B cell (primary cell): ENCODE measurements around the gene TMEM41B. TPM values are rescaled to one million over a fixed set of nuclear protein-coding genes. Genes with fewer than 3 reads are reported as not detected.
"Not testable (repeated sequence)": the region's sequence is repeated elsewhere in the genome, so short reads cannot be mapped to it uniquely, and the experiment has no call there.

Experiments used
- ATAC-seq: fragments of 200-7000 bp; cut with Tn5 transposase; one replicate; pipeline ENCODE4 v1.10.0; 2021; ENCODE audit warnings: low read depth, mild to moderate bottlenecking, moderate number of reproducible peaks, moderate library complexity
- CTCF ChIA-PET: fragments of 350-600 bp; sonication (Branson Sonifier 250); formaldehyde crosslinking; loops from one replicate; lab custom pipeline; 2021; ENCODE audit warnings: antibody characterized with exemption, inconsistent platforms; lab: Charles Lee
- POLR2A ChIA-PET: fragments of 350-600 bp; sonication (Branson Sonifier 250); formaldehyde crosslinking; loops from one replicate; lab custom pipeline; 2021; ENCODE audit warnings: antibody characterized with exemption; lab: Charles Lee
- DNase-seq: peaks from one replicate; pipeline ENCODE4 v3.0.0; 2013
- H2AFZ ChIP-seq: 2 replicates; pipeline ENCODE4 v1.6.1; 2012; ENCODE audit warnings: mild to moderate bottlenecking, low read depth, low read length; ENCODE audit not compliant: insufficient read depth, poor library complexity, severe bottlenecking
- H3K27ac ChIP-seq, 2 donors: 1 replicate in 1 of 2; 2 replicates in 1 of 2; pipeline ENCODE4 v1.5.1; 2012 to 2013; ENCODE audit warnings: low read length in 2 of 2, mild to moderate bottlenecking in 2 of 2, moderate library complexity in 1 of 2
- H3K27me3 ChIP-seq, 4 experiments: fragments of 200-600 bp in 1 of 4; sonication (generic) in 1 of 4; replicated peaks in 1 of 4; 1 replicate in 2 of 4; 2 replicates in 2 of 4; pipeline versions ENCODE4 v1.6.1 to v1.7.0; 2013 to 2016; ENCODE audit warnings: low read length in 3 of 4, mild to moderate bottlenecking in 2 of 4, mixed read lengths in 1 of 4, moderate library complexity in 1 of 4; ENCODE audit not compliant: insufficient read depth in 4 of 4, control insufficient read depth in 3 of 4; ENCODE audit errors: control extremely low read depth in 1 of 4
- H3K36me3 ChIP-seq, 2 experiments: replicated peaks in 1 of 2; 1 replicate in 1 of 2; 2 replicates in 1 of 2; pipeline versions ENCODE4 v1.6.1 to v1.7.1; 2013; ENCODE audit warnings: low read length in 1 of 2; ENCODE audit not compliant: insufficient read depth in 2 of 2, control insufficient read depth in 1 of 2; ENCODE audit errors: control extremely low read depth in 1 of 2, extremely low read depth in 1 of 2
- H3K4me1 ChIP-seq, 2 donors: fragments of 200-600 bp in 1 of 2; sonication (generic) in 1 of 2; 1 replicate in 1 of 2; 2 replicates in 1 of 2; pipeline versions ENCODE4 v1.5.1 to v1.6.1; 2013 to 2017; ENCODE audit warnings: low read length in 2 of 2; ENCODE audit not compliant: control insufficient read depth in 2 of 2, insufficient read depth in 2 of 2
- H3K4me2 ChIP-seq: replicated peaks from 2 replicates; pipeline ENCODE3; 2012; ENCODE audit warnings: mild to moderate bottlenecking, low read depth, low read length; ENCODE audit not compliant: poor library complexity, severe bottlenecking
- H3K4me3 ChIP-seq, 5 experiments: fragments of 200-600 bp in 1 of 5; sonication (generic) in 1 of 5; 1 replicate in 3 of 5; 2 replicates in 2 of 5; pipeline versions ENCODE4 v1.5.1 to v1.7.0; 2011 to 2016; ENCODE audit warnings: low read length in 4 of 5, mild to moderate bottlenecking in 4 of 5, low read depth in 2 of 5, control low read depth in 1 of 5, moderate library complexity in 1 of 5; ENCODE audit not compliant: insufficient read depth in 1 of 5; ENCODE audit errors: control extremely low read depth in 1 of 5, extremely low read depth in 1 of 5
- H3K79me2 ChIP-seq: fragments of 200-600 bp; sonication (generic); one replicate; pipeline ENCODE4 v1.6.0; 2016; ENCODE audit warnings: low read length; ENCODE audit not compliant: control insufficient read depth, insufficient read depth
- H3K9ac ChIP-seq: fragments of 200-600 bp; sonication (generic); 2 replicates; pipeline ENCODE4 v1.6.1; 2017; ENCODE audit warnings: mild to moderate bottlenecking, low read length, moderate library complexity
- H3K9me3 ChIP-seq, 3 donors: one replicate each; pipeline versions ENCODE4 v1.6.1 to v1.7.1; 2013; ENCODE audit warnings: low read length in 2 of 3; ENCODE audit not compliant: control insufficient read depth in 2 of 3, insufficient read depth in 1 of 3; ENCODE audit errors: control extremely low read depth in 1 of 3
- H4K20me1 ChIP-seq: 2 replicates; pipeline ENCODE4 v1.6.0; 2012; ENCODE audit warnings: mild to moderate bottlenecking, low read length; ENCODE audit not compliant: insufficient read depth, control insufficient read depth, poor library complexity, severe bottlenecking
- H3K27ac Mint-ChIP-seq: one replicate; pipeline ENCODE4 v1.8.0; 2021; ENCODE audit warnings: mixed read lengths
- H3K27me3 Mint-ChIP-seq: one replicate; pipeline ENCODE4 v1.8.0; 2021; ENCODE audit warnings: mixed read lengths
- H3K4me1 Mint-ChIP-seq: one replicate; pipeline ENCODE4 v1.8.0; 2021; ENCODE audit warnings: mixed read lengths
- H3K4me3 Mint-ChIP-seq: one replicate; pipeline ENCODE4 v1.8.0; 2021; ENCODE audit warnings: mixed read lengths
- H3K9me3 Mint-ChIP-seq: one replicate; pipeline ENCODE4 v1.8.0; 2022; ENCODE audit warnings: mixed read lengths; ENCODE audit not compliant: insufficient read depth
- CTCF ChIP-seq: fragments of 200-600 bp; IDR thresholded peaks from one replicate; pipeline ENCODE4 v1.8.0; 2022; ENCODE audit warnings: antibody characterized with exemption, mild to moderate bottlenecking
- EZH2 ChIP-seq: IDR thresholded peaks from 2 replicates; pipeline ENCODE4 v1.6.1; 2012; ENCODE audit warnings: borderline replicate concordance, low read depth, mild to moderate bottlenecking, moderate library complexity, low read length; ENCODE audit not compliant: insufficient read depth, poor library complexity, severe bottlenecking
- WGBS: methylation state at CpG from one replicate; pipeline ENCODE4 v1.1.5; 2013; ENCODE audit warnings: missing lambda C conversion rate; ENCODE audit not compliant: insufficient coverage; 5-methylcytosine and 5-hydroxymethylcytosine counted together
- intact Hi-C: fragments of 100-400 bp; cut with micrococcal nuclease; formaldehyde crosslinking; loops from one replicate; pipeline ENCODE4 v1.10.0; 2022
- polyA plus RNA-seq: library from polyadenylated mRNA; depleted of rRNA; stranded (reverse); fragments of >200 nt; gene quantifications from 2 replicates; pipeline ENCODE4 v1.2.3, GENCODE V29; 2012
- total RNA-seq, 2 donors: library from RNA; stranded (reverse); fragments of 120-200 nt in 1 of 2; gene quantifications; 1 replicate in 1 of 2; 2 replicates in 1 of 2; pipeline versions ENCODE4 v1.2.3 to v1.2.4, GENCODE V29; 2013 to 2022

Gene TMEM41B
- total and polyA plus RNA-seq, 2 donors (not counting 1 experiment from before 2014, with no cell fraction given), result 16.1 to 43.9 TPM

- H3K9ac ChIP-seq, result no peak overlapping the region
- Mint-ChIP-seq H3K4me3 (no peak overlapping the region), H3K27me3 (no peaks in the 10 kb centered on the region), H3K4me1 (peaks cover 9% of the 10 kb centered on the region), H3K9me3 (no peaks in the 10 kb centered on the region), H3K27ac (no peak overlapping the region)
- H3K27ac ChIP-seq, result no peak overlapping the region
- H3K79me2 ChIP-seq, result no peaks in the 10 kb centered on the region
- intact Hi-C loops, result no loop called here
- no peak overlapping the region for H3K4me3 ChIP-seq
- ChIA-PET CTCF (no interaction called here), POLR2A (interaction anchor here (0.5 kb wide), 1 partner anchor 52 kb away, joined by 3 read pairs; no protein-coding TSS in a partner anchor)
- 100% methylated on average over 1 of the region's 2 CpGs for WGBS
- H2AFZ ChIP-seq, result peak overlapping the region; percentile 53
- TF ChIP-seq CTCF (no peak), EZH2 (no peak)
- DNase-seq (no peak), ATAC-seq (no peak)
- H3K4me2 ChIP-seq, result no peak overlapping the region
- H3K4me1 ChIP-seq, result peaks cover 0 to 9% of the 10 kb centered on the region in 2 donors
- H3K27me3 ChIP-seq, result no peaks in the 10 kb centered on the region
- no peaks in the 10 kb centered on the region for H3K9me3 ChIP-seq
- H3K36me3 ChIP-seq, result no peaks in the 10 kb centered on the region
- no peaks in the 10 kb centered on the region for H4K20me1 ChIP-seq
These were observed 48.0 kb upstream of the TMEM41B start for GRCh38 chr11:9362393-9362863.

GRCh38 chr11:9360862-9361622, 46.6 kb upstream of the TMEM41B start:
- 100% methylated on average over 3 of the region's 13 CpGs for WGBS
- H3K9me3 ChIP-seq, H3K4me2 ChIP-seq, intact Hi-C loops, H3K27ac ChIP-seq, H3K27me3 ChIP-seq, H3K4me3 Mint-ChIP-seq, H3K9me3 Mint-ChIP-seq, H3K4me1 Mint-ChIP-seq, H3K36me3 ChIP-seq, H3K4me1 ChIP-seq, DNase-seq, H3K27me3 Mint-ChIP-seq, H3K9ac ChIP-seq, CTCF ChIA-PET, H3K79me2 ChIP-seq, H3K4me3 ChIP-seq, H2AFZ ChIP-seq, POLR2A ChIA-PET, H4K20me1 ChIP-seq, H3K27ac Mint-ChIP-seq, ATAC-seq: not testable (repeated sequence)
